ENCODE data around the gene ODF4. TPM values are rescaled to one million over a fixed set of nuclear protein-coding genes. Genes with fewer than 3 reads are reported as not detected.

ODF4 gene
- total RNA-seq, 1 experiment from 2014 or later, result not detected

GRCh38 chr17:8357910-8358309, 18.3 kb downstream of the ODF4 start:
- Histone ChIP-seq H3K9me2 (ENCODE audit: insufficient read depth) (no peaks in the 10 kb centered on the region), H4K20me1 (ENCODE audit: insufficient read depth) (no peaks in the 10 kb centered on the region), H3K4me3 (no peak overlapping the region), H3K27ac (no peak overlapping the region), H3K9me3 (ENCODE audit: insufficient read depth, low read depth) (no peaks in the 10 kb centered on the region), H3K4me2 (no peak overlapping the region), H2AFZ (no peak overlapping the region), H3K27me3 (ENCODE audit: insufficient read depth, low read depth) (no peaks in the 10 kb centered on the region), H3K4me1 (replicated peaks; ENCODE audit: insufficient read depth) (no peaks in the 10 kb centered on the region), H3K36me3 (ENCODE audit: low read depth) (no peaks in the 10 kb centered on the region), H3F3A (ENCODE audit: insufficient read depth, low read depth) (no peaks in the 10 kb centered on the region), H3K79me2 (ENCODE audit: low read depth) (no peaks in the 10 kb centered on the region)
- DNase-seq, result no peak
- TF ChIP-seq CTCF (conservative IDR thresholded peaks at IDR 0.05), result no peak
- no peak for TF ChIP-seq EZH2 (IDR thresholded peaks at IDR 0.05; ENCODE audit: low read depth)
- intact Hi-C loops (cut with micrococcal nuclease; ENCODE audit: unreplicated experiment), result no loop called here
- BruUV-seq (replicated peaks), result no TSS peak
- CTCF ChIA-PET, result no interaction called here
- POLR2A ChIA-PET (ENCODE audit: unreplicated experiment), result interaction anchor here (0.8 kb wide), 1 partner anchor 25 kb away, joined by 10 read pairs; no protein-coding TSS in a partner anchor

DNA sequence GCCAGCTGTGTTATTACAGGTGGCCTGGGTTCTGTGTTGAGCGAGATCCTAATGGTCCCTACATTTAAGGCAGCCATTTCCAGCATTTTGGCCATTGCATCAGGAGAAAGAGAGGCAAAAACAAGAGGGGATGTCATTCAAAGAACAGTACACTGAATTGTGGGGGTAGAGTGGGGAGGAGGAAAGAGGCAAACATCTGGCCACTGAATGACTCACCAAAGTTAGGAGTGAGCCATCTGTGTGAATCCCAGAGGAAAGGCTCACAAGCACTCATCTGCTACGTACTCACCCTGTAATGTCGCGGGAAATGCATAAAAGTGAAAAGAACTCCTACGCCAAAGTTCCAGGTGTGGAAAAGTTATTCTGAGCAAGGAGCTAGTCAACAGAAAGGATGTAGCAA, 20.1 kb downstream of the ODF4 start:
- POLR2A ChIA-PET (ENCODE audit: unreplicated experiment), result no interaction called here
- H3K27me3 ChIP-seq (ENCODE audit: insufficient read depth, low read depth), result no peaks in the 10 kb centered on the region
- H3K9me2 ChIP-seq (ENCODE audit: insufficient read depth), result no peaks in the 10 kb centered on the region
- no peak overlapping the region for H3K27ac ChIP-seq
- H3K36me3 ChIP-seq (ENCODE audit: low read depth), result no peaks in the 10 kb centered on the region
- 0 out of 2 replicates have a peak, but pooled peaks cover 1% of the 10 kb centered on the region for H3F3A ChIP-seq (ENCODE audit: insufficient read depth, low read depth)
- CTCF ChIA-PET, result no interaction called here
- no peak for TF ChIP-seq CTCF (conservative IDR thresholded peaks at IDR 0.05)
- TF ChIP-seq EZH2 (IDR thresholded peaks at IDR 0.05; ENCODE audit: low read depth), result no peak
- no peaks in the 10 kb centered on the region for H3K9me3 ChIP-seq (ENCODE audit: insufficient read depth, low read depth)
- no peak overlapping the region for H3K4me2 ChIP-seq
- intact Hi-C loops (cut with micrococcal nuclease; ENCODE audit: unreplicated experiment), result no loop called here
- no peak for DNase-seq
- H3K4me1 ChIP-seq (replicated peaks; ENCODE audit: insufficient read depth), result peaks cover 5% of the 10 kb centered on the region; the same call in 1 of the 2 replicates
- no peaks in the 10 kb centered on the region for H4K20me1 ChIP-seq (ENCODE audit: insufficient read depth)
- no peaks in the 10 kb centered on the region for H3K79me2 ChIP-seq (ENCODE audit: low read depth)
- H2AFZ ChIP-seq, result no peak overlapping the region
- BruUV-seq (replicated peaks), result no TSS peak
- no peak overlapping the region for H3K4me3 ChIP-seq

GRCh38 chr17:8360260-8360659, 20.6 kb downstream of the ODF4 start:
- no peak for TF ChIP-seq CTCF (conservative IDR thresholded peaks at IDR 0.05)
- no peak for TF ChIP-seq EZH2 (IDR thresholded peaks at IDR 0.05; ENCODE audit: low read depth)
- H3K27ac ChIP-seq, result no peak overlapping the region
- no peaks in the 10 kb centered on the region for H4K20me1 ChIP-seq (ENCODE audit: insufficient read depth)
- intact Hi-C loops (cut with micrococcal nuclease; ENCODE audit: unreplicated experiment), result no loop called here
- no peaks in the 10 kb centered on the region for H3K9me2 ChIP-seq (ENCODE audit: insufficient read depth)
- H3K79me2 ChIP-seq (ENCODE audit: low read depth), result no peaks in the 10 kb centered on the region
- H3K4me2 ChIP-seq, result no peak overlapping the region
- H3K36me3 ChIP-seq (ENCODE audit: low read depth), result no peaks in the 10 kb centered on the region
- no peaks in the 10 kb centered on the region for H3K27me3 ChIP-seq (ENCODE audit: insufficient read depth, low read depth)
- ChIA-PET POLR2A (ENCODE audit: unreplicated experiment) (no interaction called here), CTCF (no interaction called here)
- no peak overlapping the region for H3K4me3 ChIP-seq
- no peak for DNase-seq
- peaks cover 10% of the 10 kb centered on the region for H3K4me1 ChIP-seq (replicated peaks; ENCODE audit: insufficient read depth)
- BruUV-seq (replicated peaks), result no TSS peak
- H3F3A ChIP-seq (ENCODE audit: insufficient read depth, low read depth), result 0 out of 2 replicates have a peak, but pooled peaks cover 3% of the 10 kb centered on the region
- no peaks in the 10 kb centered on the region for H3K9me3 ChIP-seq (ENCODE audit: insufficient read depth, low read depth)
- H2AFZ ChIP-seq, result no peak overlapping the region

Measured in PC-9 (cell line).